Stimulated activated CD4-positive, alpha-beta T cell treated with anti-CD3 and anti-CD28 coated beads, Interleukin-2, amount 100 ng/mL, for 24 hours (primary cell): ENCODE results near the gene ABL1.
"Not testable (repeated sequence)": the region's sequence is repeated elsewhere in the genome, so short reads cannot be mapped to it uniquely, and the experiment has no call there.

Source experiments
- DNase-seq, 2 donors: peaks; one replicate each; pipeline ENCODE4 v3.0.0-alpha.2; 2020

The ABL1 gene

DNA sequence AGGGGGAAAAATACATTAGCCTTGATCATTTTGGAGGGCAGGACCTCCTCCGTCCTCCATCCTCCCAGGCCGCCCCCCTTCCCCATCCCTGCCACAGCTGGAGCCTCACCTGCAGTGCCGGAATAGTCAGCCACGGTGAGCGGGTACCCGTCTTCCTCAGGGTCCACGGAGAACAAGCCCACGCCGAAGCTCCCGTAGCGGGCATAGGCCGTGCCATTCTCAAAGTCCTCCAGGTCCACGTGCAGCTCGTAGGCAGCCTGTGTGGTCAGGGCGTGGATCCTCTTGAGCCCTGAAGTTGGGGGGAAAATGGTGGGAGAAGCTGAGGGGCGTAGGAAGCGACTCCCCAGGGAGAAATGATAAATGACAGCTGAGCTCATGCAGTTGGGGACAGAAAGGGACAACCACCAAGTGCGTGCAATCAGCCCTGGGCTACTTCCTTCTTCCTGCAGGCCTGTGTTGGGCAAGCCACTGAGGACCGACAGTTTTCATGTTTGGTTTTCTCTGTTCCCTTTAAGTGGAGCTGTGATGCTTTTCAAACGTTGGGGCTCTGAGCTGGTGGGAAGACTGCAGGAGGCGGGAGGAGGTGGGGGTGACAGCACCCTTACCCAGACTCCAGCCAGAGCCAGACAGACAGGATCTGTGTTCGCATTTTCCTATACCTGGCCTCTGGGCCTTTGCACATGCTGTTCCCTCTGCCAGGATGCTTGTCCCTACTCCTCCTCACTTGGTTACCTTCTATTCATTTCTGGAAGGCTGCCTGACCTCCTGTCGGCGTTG is 70.3 kb downstream of the ABL1 start:
- DNase-seq: no peak

DNA sequence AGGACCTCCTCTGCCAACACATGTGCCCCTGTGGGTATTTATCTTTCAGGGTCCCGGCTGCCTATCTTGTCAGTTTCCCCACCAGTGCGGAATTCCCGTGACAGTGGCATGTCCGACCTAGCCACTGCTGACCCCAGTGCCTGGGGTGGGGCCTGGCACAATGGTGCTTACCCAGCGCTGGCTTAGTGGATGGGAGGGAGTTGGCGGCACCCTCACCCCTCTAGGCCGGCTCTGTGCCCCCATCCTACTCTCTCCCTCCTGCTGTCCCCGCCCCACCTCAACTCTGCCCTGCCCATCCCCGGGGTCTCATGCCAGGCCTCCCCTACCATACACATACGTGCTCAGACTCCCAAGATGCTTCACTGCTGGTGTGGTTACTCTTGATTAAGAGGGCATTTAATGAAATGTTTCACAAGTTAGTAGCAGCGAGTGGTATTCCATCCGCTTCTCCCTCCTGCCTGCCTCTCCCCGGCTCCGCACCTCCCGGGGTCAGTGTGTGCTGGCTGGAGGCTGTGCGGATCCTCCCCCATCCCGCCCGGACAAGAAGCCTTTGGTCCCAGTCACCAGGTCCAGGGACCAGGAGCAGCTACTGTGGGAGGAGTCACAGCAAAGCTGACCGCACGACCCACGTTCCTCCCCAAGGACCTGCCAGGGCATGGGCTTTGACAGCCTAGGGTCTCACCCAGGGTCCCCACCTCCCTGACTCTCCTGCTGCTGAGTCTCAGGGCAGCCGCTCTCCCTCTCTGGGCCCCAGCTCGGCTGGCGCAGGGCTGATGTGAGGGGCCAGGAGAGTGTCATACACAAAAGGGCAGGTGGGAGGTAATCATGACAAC is 71.1 kb downstream of the ABL1 start:
- no peak for DNase-seq

DNA sequence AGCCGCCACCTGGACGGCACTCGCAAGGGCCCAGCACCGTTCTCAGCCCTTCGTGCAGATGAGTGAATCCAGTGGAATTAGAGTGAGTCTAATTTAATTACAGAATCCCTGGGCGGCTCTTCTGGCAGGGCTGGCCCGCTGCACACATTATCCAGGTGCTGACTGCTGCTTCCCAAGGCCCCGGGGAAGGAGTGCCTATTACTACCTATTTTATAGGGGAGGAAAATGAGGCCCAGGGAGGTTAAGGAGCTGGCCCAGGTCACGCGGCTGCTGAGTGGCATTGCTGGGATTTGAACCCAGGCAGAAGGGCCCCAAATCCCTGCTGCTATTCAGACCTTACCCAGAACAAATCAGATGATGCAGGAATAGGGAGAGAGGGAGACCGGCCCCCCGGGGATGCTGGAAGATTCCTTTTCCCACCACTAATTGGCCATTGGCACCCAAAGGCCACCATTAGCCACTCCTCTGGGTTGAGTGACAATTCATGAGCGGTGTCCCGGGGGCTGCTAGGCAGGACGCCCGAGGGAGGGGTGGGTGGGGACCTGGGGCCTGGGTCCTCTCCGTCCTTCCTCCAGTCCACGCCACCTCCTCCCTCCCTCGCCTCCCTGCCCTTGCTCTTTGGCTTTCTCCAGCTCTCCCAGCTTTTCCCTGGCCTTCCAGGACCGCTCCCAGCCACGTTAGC is 71.8 kb downstream of the ABL1 start:
- DNase-seq: no peak

GRCh38 chr9:130908146-130908877 is 73.3 kb downstream of the ABL1 start:
- no peak for DNase-seq

DNA sequence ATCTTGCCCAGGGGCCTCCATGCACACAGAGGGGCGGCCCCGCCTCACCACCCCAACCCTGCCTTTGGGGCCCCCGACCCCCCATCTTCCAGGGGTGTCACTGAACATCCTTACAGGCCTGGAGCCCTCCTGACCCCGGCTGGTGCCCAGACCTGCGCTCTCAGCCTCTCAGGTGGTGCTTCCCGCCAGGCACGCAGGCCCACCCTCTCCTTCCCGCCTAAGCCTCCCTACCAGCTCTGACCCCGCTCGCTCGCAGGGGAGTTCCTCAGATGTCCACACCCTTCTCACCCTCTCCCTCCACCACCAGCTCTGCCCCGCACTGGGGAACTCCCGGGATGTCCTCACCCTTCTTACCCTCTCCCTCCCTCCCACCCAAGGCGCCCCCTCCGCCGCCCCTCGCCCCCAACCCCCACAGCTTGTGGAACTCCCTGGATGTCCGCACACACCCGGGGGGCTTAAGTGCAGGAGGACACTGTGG is 73.9 kb downstream of the ABL1 start:
- no peak for DNase-seq

DNA sequence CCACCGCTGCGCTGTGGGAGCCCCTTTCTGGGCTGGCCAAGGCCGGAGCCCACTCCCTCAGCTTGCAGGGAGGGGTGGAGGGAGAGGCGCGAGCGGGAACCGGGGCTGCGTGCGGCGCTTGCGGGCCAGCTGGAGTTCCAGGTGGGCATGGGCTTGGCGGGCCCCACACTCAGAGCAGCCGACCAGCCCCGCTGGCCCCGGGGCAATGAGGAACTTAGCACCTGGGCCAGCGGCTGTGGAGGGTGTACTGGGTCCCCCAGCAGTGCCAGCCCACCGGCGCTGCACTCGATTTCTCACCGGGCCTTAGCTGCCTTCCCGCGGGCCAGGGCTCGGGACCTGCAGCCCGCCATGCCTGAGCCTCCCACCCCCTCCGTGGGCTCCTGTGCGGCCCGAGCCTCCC is 75.0 kb downstream of the ABL1 start:
- not testable (repeated sequence) for DNase-seq

DNA sequence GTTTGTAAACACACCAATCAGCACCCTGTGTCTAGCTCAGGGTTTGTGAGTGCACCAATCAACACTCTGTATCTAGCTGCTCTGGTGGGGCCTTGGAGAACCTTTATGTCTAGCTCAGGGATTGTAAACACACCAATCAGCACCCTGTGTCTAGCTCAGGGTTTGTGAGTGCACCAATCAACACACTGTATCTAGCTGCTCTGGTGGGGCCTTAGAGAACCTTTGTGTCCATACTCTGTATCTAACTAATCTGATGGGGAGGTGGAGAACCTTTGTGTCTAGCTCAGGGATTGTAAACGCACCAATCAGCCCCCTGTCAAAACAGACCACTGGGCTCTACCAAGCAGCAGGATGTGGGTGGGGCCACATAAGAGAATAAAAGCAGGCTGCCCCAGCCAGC is 75.6 kb downstream of the ABL1 start:
- DNase-seq: not testable (repeated sequence)

DNA sequence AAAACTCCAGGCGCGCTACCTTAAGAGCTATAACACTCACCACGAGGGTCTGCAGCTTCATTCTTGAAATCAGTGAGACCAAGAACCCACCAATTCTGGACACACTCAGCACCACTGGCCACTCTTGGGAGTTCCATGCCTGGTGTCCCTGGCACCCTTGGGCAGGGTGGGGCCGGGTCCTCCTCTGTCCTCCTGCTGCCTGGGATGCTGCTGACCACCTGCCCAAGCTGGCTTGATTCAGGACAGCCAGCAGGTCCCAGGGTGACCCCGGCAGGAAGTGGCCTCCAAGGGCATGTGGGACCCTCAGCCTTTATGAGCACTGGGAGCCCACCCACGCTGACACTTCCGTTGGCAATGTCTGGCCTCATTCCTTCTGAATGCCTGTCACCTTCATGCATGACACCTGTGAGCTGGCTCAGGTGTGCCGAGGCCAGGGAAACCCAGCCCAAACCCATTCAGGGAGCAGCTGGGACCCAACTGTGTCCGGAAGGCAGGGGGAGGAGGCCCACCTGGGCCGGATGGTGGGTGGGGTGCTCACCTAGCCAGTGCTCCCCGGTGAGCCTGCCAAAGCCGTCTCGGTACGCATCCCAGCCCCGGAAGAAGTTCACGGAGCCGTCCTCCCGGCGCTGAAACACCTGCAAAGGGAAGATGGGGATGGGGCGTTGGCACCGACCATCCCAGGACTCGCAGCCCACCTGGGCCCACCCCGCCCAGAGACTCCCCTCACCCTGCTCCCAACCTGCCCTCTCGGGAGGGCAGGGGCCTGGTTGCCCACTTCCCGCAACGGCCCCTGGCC is 76.4 kb downstream of the ABL1 start:
- DNase-seq: no peak

DNA sequence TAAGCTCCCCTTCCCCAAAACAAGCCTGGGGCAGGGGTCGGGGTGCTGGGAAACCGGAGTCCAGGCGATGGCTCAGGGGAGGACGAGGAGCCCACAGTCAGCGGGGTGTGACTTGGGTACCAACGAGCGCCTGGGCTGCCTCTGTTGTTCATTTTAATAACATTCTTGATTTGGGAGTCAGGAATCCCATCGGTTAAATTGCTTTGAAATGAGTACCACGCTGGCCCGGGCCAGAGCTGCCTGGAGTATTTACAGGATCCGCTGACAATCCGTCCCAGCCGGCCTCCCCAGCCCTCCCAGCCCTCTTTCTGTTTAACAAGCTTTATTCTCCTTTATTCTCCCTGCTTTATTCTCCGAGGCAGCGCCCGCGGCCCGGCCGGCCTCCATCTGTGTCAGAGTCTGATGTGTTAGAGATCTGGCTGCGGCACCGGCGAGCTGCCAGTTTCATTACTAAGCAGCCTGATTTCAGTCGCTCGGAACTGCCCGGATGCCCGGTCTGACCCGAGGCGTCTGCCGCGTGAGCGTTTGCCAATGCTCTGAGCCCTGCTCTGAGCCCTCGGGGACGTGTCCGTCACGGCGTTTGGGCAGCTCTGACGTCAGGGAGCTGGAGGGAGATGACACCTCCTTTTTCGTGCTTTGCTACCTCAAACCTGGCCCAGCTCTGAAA is 78.0 kb downstream of the ABL1 start:
- no peak for DNase-seq

GRCh38 chr9:130913599-130914416 is 78.8 kb downstream of the ABL1 start:
- no peak for DNase-seq

GRCh38 chr9:130914417-130915095 is 79.5 kb downstream of the ABL1 start:
- DNase-seq: no peak

GRCh38 chr9:130915096-130915447 is 80.0 kb downstream of the ABL1 start:
- no peak for DNase-seq

DNA sequence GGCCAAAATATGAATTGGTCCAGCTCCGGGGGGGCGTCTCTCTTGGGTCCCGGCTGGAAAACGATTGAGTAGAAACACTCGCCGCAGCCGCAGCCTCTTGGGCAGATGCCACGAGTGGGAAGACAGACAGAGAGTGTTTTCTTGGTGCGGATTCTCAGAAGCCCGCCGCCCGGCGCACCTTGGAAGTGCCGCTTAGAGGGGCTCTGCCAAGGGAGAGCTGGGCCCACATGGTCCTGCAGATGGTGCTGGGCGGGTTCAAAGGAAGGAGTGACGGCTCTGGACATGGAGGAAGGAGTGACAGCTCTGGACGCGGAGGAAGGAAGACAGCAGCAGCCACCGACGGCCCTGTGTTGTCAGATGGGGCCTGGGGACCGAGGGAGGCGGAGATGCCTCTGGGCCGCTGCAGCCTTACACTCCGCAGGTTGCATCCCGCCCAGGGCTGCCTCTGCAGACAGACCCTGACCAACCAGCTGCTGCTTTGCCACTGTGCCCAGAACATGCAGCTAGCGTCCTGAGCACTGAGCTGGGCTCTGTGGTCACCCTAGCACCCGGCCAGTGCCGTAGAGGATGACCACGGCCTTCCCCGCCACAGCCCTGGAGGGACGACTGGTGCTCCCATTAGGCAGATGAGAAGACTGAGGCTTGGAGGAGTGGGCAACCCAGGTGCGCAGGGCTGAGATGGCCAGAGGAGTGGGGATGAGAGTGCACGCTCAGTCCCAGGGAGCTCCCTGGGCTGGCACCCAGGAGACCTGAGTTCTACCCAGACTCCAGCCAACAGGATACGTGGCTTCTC is 82.3 kb downstream of the ABL1 start:
- no peak for DNase-seq

- no peak for DNase-seq
These were observed 83.2 kb downstream of the ABL1 start for GRCh38 chr9:130918101-130918825.

- no peak for DNase-seq
These were observed 83.9 kb downstream of the ABL1 start for GRCh38 chr9:130918826-130919558.

GRCh38 chr9:130919559-130920145 is 84.6 kb downstream of the ABL1 start:
- DNase-seq: no peak

- no peak for DNase-seq
These were observed 85.2 kb downstream of the ABL1 start for GRCh38 chr9:130920233-130920632.
